Measurements from ENCODE around the gene FAR2.
"Not testable (repeated sequence)": the region's sequence is repeated elsewhere in the genome, so short reads cannot be mapped to it uniquely, and the experiment has no call there.

The FAR2 gene

GRCh38 chr12:29283969-29284700, 135.1 kb downstream of the FAR2 start:
- no peak for DNase-seq

DNA sequence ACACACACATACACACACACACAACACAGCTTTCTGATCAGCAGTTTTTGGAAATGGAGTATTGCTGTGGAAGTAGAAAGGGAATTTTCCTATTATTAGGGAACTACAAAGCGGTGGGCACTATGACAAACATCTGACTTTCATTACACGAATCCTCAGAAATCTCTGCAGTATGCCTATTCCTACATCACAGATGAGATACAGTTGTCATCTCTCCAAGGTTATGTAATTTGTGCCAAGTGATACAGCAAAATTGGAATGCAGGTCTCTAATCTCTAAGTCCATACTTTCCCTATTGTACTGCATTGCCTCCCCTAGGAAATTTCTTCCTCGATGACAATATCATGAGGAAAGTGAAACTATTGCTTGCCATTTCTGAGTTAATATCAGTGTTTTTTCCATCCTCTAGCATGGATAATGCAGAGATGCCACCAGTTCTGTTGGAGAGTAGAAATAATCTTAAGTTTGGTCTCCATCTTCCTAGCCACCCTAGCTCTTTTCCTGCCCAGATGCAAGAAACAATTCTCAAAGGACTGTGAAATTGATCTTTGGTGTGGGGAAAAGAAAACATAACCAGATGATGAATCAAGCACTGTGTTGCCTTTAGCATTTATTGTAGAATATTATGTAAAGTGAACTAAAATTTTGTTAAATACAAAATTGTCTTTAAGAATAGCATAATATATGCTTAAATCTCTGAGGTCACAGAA, 137.2 kb downstream of the FAR2 start:
- no peak for DNase-seq

DNA sequence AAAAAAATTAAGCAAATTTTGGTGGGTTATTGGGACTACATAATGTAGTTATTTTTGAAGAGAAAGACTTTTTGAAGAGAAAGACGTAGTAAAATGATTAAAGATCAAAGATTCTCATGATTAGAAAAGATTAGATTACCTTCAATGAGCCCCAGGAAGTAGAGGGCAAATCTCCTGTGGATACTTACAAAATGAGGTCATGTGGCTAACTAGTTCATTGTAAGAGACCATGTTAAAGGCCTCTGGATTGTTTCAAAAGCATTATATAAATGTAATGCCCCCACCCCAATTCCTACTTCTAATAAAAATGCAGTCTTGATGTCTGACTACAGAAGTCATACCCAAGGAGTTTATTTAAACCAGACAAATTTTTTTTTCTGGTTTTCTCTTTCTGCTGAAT, 138.5 kb downstream of the FAR2 start:
- DNase-seq, result no peak

GRCh38 chr12:29288031-29288430, 139.0 kb downstream of the FAR2 start:
- no peak for DNase-seq

- DNase-seq, result not testable (repeated sequence)
Measured at GRCh38 chr12:29290475-29290874, 141.4 kb downstream of the FAR2 start.

DNA sequence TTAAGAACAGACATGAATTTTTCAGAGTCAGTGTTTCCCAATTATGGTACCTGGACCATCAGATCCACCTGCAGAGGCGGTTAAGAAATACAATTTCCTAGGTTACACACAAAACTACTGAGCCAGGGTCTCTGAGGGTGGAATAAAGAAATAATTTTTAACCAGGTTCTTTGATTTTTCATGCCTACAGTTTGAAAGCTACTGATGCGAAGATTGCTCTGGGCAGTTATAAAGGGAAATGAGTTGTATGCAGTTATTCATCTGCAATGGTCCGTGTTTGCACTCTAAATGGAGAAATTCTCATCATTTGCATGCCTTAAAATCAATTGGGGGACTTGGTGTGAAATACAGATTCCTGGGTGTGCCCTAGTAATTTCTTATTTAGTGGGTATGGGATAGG, 142.1 kb downstream of the FAR2 start:
- no peak for DNase-seq

DNA sequence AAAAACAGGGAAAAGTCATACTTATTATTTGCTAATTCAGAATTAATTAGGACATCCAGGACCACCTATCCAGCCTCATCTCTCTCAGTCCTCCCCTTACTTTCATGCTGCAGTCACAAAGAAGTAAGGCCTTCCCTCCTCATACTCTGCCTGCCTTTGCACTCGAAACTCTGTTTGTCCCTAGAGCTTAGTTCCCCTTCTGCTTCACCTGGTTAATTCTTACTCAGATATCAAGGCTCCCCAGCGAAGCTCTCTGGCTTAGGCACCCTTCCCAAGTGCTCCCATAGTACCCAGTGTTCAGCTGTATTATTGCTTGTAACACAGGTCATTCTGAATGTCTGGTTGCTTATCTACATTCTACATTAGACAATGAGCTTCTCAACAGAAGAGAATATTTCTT, 150.6 kb downstream of the FAR2 start:
- DNase-seq, result no peak

DNA sequence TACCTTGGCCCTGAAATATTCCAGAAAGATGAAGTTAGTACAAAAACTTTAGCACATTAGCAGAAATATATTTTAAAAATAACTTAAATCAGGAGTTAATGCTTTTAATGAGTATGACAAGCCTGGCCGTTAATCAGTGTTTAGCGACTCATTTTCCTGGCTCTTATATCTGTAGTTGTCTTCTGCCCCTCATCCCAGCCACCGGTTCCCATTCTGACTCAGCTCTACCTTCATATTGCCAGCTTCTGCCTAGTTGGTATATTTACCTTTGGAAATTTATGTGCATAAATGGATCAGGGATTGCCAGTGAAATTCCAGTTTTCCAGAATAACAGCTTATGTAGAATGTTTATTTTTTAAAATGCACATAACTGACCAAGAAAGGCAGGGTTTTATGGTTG, 152.0 kb downstream of the FAR2 start:
- no peak for DNase-seq

DNA sequence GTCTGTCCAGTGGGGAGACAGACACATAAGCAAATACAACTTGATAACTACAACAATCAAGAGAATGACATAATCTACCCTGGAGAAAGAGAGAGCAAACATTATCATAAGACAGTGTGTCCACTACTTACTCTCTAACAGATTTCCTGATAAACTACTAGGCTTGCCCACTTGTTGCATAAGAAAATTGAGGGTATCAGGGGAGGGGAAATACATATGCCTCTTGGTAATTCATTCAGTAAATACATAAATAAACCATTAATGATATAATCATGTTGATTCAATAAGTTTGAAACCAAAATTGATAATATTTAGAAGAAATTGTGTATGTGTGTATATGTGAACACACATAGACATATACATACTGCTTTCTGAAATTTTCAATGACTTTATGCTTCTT, 155.3 kb downstream of the FAR2 start:
- no peak for DNase-seq

DNA sequence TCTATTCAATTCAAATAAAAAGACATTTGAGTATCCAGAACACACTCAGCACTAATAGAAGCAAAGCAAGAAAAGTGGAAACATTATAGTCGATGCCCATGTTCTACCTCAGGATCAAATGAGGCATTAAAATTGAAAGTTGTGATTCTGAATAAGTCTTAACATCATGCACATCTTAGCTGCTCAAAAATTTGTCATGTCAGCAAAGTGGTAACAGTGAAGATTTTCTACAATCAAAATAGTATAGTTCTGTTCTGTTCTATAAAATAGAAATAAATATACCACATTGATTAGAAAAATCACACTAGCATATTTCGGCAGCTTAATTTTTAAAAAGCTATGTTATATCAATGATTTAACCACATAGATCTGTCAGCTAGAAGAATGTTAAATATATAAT, 157.2 kb downstream of the FAR2 start:
- DNase-seq, result no peak

- DNase-seq, result no peak
Measured at GRCh38 chr12:29306682-29307081, 157.6 kb downstream of the FAR2 start.

DNA sequence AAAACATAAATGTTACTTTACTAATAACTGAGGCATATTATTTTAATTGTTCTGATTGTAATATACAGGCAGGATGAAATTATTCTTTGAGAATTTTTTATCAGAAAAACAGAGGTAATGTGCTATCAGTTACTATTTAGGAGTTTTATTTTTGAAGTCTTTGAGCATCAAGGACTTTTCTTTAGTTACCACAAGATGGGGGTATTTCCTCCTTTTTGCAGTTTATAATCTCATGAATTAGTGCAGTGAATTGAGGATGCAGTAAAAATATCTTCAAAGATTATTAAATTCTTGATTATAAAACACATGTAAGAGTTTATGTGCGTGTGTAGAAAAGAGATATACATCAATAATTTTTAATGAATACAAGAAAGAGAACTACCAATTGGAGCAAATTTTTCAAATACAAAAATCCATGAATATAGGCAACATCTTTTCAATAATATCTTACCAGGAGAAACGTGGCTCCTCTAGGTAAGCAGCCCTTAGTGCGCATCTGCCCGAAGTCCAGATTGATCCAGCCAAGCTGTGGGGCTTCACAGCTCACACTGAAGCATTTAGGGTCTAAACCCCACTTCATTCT, 160.3 kb downstream of the FAR2 start:
- DNase-seq, result no peak

- no peak for DNase-seq
Measured at GRCh38 chr12:29310899-29311298, 161.8 kb downstream of the FAR2 start.

DNA sequence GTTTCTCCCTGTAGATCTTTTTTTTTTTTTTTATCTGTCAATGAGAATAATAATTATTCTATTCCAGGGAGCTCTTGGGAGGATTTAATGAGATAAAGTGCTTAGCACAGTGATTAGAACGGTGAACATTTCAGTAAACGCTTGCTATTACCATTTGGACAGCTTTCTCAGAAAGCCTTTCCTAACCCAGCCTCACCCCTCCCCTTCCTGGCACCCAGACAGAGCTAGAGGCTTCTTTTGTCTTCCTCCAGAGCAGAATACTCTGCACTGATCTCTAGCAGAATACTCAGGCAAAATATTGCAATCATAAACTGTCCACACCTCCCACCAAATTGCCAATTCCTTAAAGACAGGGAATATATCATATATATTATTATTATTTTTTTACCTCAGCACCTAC, 165.3 kb downstream of the FAR2 start:
- no peak for DNase-seq

GRCh38 chr12:29316752-29317151, 167.7 kb downstream of the FAR2 start:
- DNase-seq, result no peak

DNA sequence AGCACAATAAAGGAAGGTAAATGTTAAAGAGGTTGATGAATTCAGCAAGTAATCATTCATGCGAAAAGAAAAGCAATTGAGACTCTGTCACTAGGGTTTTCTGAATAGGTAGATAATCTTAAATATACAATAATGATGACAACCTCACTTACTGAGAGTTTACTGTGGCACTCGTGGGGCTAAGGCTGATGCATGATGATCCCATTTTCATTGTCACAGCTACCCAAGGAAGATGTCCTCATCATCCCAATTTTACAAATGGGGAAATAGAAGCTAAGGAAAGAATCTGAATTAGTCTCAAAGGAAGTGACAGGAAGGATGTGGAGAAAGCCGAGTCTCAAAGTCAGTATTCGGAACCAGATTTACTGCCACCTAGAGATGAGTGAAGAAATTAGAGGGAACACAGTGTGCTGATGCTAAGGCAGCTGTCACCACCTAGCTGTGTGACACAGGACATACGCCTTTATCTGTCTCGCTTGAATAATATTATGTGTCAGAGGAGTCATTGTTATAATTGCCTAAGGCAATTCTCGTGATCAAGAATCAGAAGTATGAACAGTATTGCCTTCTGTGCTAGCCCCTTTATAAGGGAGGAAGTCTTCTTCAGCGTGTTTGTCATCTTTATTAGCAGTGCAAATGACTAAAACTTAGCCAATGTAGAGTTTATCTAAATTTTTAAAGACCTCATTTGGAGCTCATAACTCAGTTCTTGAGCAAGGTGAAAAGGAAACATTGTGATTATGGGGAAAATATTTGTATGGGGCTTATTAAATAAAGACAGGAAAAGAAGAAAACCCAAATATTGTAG, 168.7 kb downstream of the FAR2 start:
- DNase-seq, result peak; percentile 19

- no peak for DNase-seq
Measured at GRCh38 chr12:29320295-29321085, 171.4 kb downstream of the FAR2 start.

GRCh38 chr12:29322157-29322556, 173.1 kb downstream of the FAR2 start:
- DNase-seq, result no peak

DNA sequence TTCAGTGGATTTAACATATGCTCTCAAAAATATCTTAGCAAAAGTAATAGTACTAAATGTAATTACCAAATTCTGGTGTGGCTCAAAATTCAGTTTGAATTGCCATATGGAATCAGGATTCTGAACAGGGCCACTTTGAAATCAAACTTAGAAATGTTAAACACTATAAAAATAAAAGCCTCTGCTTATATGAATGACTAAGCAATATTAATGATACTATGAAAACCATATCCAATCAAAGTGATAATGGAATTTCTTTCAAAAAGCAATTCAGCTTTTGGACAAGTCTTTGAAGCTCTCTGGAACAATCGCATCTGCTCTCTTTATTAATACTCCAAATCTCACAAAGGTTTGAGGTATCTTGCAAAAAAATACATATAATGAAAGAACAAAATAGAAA, 180.3 kb downstream of the FAR2 start:
- no peak for DNase-seq

- DNase-seq, result no peak
Measured at GRCh38 chr12:29333178-29333577, 184.1 kb downstream of the FAR2 start.

DNA sequence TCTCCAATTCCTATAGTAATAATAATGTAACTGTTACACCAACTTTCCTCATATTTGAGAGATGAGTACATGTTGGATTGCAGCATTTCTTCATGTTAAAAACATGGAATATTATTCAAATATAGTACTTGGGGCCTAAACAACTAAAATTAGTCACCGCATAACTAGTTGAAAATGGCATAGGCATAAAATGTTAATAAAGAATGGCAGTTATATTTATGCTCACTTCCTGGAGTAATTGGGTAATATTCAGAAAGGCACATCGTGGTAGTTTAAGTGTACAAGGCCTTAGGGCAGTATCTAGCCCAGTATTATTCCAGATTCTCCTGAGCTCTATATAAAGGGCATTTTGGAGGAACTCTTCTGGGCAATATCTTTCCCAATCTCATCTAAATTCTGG, 185.9 kb downstream of the FAR2 start:
- no peak for DNase-seq

DNA sequence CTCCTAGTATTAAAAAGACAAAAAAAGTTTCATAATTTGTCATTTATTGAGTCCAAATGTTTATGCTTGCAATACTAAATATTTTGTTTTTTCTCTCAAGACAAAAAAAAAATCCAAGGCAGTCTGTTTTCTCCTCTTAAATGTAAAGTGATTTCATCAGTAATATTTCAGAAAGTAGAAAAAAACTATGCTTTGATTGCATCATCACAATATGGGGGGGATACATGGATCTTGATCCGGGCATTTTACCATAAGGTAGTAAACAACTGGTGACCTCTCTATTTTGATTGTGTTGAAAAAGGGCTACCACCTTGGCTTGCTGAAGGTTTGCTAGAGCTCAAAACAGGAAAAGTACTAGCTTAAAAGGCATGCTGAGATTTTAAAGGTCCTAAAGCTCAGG, 188.2 kb downstream of the FAR2 start:
- no peak for DNase-seq

Measured in effector CD4-positive, alpha-beta T cell (primary cell).